Stomach (tissue), 9 donors: Measurements from ENCODE around the gene SPEN. TPM values are rescaled to one million over a fixed set of nuclear protein-coding genes. Genes with fewer than 3 reads are reported as not detected.
"Not testable (repeated sequence)": the region's sequence is repeated elsewhere in the genome, so short reads cannot be mapped to it uniquely, and the experiment has no call there.

Experiments used
- DNase-seq, 2 donors: peaks; one replicate each; pipeline versions ENCODE4 v3.0.0 to v3.0.0-alpha.2; 2013 to 2019
- H3K27ac ChIP-seq, 5 donors: fragments of 200-600 bp in 4 of 5; sonication (generic) in 4 of 5; one replicate each; pipeline ENCODE4 v1.5.1; 2013 to 2019; ENCODE audit warnings: mild to moderate bottlenecking in 1 of 5, moderate library complexity in 1 of 5
- H3K27me3 ChIP-seq, 3 donors: fragments of 200-600 bp; sonication (generic); one replicate each; pipeline ENCODE4 v1.5.1; 2017 to 2019; ENCODE audit warnings: mixed run types in 1 of 3
- H3K36me3 ChIP-seq, 4 donors: fragments of 200-600 bp; sonication (generic); 1 replicate in 3 of 4; 2 replicates in 1 of 4; pipeline ENCODE4 v1.5.1; 2016 to 2019
- H3K4me1 ChIP-seq, 4 donors: fragments of 200-600 bp; sonication (generic); one replicate each; pipeline ENCODE4 v1.5.1; 2016 to 2019
- H3K4me3 ChIP-seq, 4 donors: fragments of 200-600 bp; sonication (generic) in 3 of 4; one replicate each; pipeline ENCODE4 v1.5.1; 2016 to 2019; ENCODE audit warnings: mild to moderate bottlenecking in 1 of 4
- H3K9me3 ChIP-seq, 4 donors: fragments of 200-600 bp; sonication (generic); one replicate each; pipeline ENCODE4 v1.5.1; 2016 to 2019
- EP300 ChIP-seq: sonication (generic); formaldehyde crosslinking; IDR thresholded peaks from one replicate; pipeline ENCODE4 v1.6.1; 2017; ENCODE audit warnings: antibody characterized with exemption
- POLR2A ChIP-seq, 4 donors: fragments of 450-650 bp; IDR thresholded peaks; one replicate each; pipeline ENCODE4 v1.6.1; 2016; ENCODE audit warnings: antibody characterized with exemption in 4 of 4, control low read depth in 2 of 4, mild to moderate bottlenecking in 1 of 4, moderate library complexity in 1 of 4
- POLR2AphosphoS5 ChIP-seq, 3 donors: sonication (generic); formaldehyde crosslinking; IDR thresholded peaks; one replicate each; pipeline ENCODE4 v1.6.1; 2016; ENCODE audit warnings: antibody characterized with exemption in 3 of 3
- WGBS, 5 donors: extraction: QIAGEN DNeasy Blood & Tissue Kit in 3 of 5; methylation state at CpG; one replicate each; pipeline versions ENCODE4 v1.1.5 to v1.1.7; 2013 to 2018; 5-methylcytosine and 5-hydroxymethylcytosine counted together
- intact Hi-C: fragments of 100-400 bp; cut with DNase I; formaldehyde crosslinking; loops from one replicate; pipeline ENCODE4 v1.15.1; 2023; ENCODE audit warnings: low total_unique reads
- polyA plus RNA-seq, 3 donors: library from polyadenylated mRNA; stranded (reverse); fragments of 200-250 nt; gene quantifications; one replicate each; pipeline ENCODE4 v1.2.3, GENCODE V29; 2013
- total RNA-seq, 5 donors: library from RNA; depleted of rRNA; stranded (reverse); fragments of >200 nt; gene quantifications; one replicate each; pipeline versions ENCODE4 v1.1.0 to v1.2.3, GENCODE V29; 2014 to 2016
- TF ChIP-seq, protein P1 (sequence below), 7 experiments: fragments of 450-650 bp in 4 of 7; fragments of 200-600 bp in 3 of 7; sonication (generic) in 3 of 7; IDR thresholded peaks; one replicate each; pipeline ENCODE4 v1.5.1; 2016 to 2019; ENCODE audit warnings: antibody characterized with exemption in 7 of 7, control low read depth in 2 of 7, mild to moderate bottlenecking in 1 of 7
- donor health status: healthy with polysubstance abuse.
- donor health status: Bipolar disorder and iron deficiency.
- donor health status: healthy.

The SPEN gene
- total and polyA plus RNA-seq, 8 donors = 5.6 to 114 (median 28.8) TPM

DNA sequence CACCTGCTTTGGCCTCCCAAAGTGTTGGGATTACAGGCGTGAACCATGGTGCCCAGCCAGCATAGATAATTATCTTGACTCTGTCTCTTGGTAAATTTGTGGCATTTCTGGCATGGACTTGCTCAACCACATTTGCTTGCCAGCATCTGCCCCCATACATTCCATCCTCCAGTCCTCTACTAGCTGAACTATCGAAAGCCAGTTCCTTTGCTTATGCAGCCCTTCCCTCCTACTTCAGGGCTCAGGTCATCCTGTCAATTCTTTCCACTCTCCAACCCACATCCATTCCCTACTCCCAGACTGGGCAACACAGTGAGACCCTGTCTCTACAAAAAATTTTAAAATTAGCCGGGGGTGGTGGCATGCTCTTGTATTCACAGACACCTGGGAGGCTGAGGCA lies 27.0 kb upstream of the SPEN start:
- Histone ChIP-seq H3K27me3 (no peaks in the 10 kb centered on the region), H3K27ac (no peak overlapping the region), H3K4me3 (no peak overlapping the region), H3K4me1 (peaks cover 0 to 7% (median 3%) of the 10 kb centered on the region in 4 donors), H3K36me3 (peaks cover 0 to 5% (median 0%) of the 10 kb centered on the region in 4 donors), H3K9me3 (no peaks in the 10 kb centered on the region)
- no peak for DNase-seq
- WGBS, 5 donors = 87 to 93% (median 91%) methylated on average over 3 of the region's 3 CpGs
- intact Hi-C loops = no loop called here
- TF ChIP-seq, protein P1, sequence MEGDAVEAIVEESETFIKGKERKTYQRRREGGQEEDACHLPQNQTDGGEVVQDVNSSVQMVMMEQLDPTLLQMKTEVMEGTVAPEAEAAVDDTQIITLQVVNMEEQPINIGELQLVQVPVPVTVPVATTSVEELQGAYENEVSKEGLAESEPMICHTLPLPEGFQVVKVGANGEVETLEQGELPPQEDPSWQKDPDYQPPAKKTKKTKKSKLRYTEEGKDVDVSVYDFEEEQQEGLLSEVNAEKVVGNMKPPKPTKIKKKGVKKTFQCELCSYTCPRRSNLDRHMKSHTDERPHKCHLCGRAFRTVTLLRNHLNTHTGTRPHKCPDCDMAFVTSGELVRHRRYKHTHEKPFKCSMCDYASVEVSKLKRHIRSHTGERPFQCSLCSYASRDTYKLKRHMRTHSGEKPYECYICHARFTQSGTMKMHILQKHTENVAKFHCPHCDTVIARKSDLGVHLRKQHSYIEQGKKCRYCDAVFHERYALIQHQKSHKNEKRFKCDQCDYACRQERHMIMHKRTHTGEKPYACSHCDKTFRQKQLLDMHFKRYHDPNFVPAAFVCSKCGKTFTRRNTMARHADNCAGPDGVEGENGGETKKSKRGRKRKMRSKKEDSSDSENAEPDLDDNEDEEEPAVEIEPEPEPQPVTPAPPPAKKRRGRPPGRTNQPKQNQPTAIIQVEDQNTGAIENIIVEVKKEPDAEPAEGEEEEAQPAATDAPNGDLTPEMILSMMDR (IDR thresholded peaks at IDR 0.05) = no peak
- TF ChIP-seq EP300 = no peak

DNA sequence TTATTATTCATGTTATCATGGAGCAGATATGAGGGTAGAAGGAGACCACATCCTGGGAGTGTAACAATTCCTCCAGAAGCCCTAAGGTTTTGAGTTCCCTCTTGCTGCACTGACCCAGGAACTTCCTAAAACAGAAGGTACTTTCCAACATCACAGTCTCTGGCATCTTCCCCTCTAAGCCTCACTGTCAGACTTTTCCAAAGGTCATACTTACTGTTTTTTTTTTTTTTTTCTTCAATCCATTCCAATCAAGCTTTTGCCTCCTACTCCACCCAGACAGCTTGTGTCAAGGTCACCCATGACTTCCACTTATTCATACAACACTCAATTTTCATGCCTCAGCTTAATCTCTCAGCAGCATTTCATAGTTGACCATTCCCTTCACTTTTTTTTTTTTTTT lies 21.7 kb upstream of the SPEN start:
- TF ChIP-seq, protein P1 (IDR thresholded peaks at IDR 0.05) = no peak
- Histone ChIP-seq H3K4me3 (no peak overlapping the region), H3K36me3 (no peaks in the 10 kb centered on the region), H3K27me3 (no peaks in the 10 kb centered on the region), H3K9me3 (no peaks in the 10 kb centered on the region), H3K4me1 (peaks cover 0 to 35% (median 1%) of the 10 kb centered on the region in 4 donors), H3K27ac (peak overlapping the region in 1 of 5 donors; percentile 31)
- intact Hi-C loops = no loop called here
- DNase-seq = peak in 1 of 2 donors; percentile 32

DNA sequence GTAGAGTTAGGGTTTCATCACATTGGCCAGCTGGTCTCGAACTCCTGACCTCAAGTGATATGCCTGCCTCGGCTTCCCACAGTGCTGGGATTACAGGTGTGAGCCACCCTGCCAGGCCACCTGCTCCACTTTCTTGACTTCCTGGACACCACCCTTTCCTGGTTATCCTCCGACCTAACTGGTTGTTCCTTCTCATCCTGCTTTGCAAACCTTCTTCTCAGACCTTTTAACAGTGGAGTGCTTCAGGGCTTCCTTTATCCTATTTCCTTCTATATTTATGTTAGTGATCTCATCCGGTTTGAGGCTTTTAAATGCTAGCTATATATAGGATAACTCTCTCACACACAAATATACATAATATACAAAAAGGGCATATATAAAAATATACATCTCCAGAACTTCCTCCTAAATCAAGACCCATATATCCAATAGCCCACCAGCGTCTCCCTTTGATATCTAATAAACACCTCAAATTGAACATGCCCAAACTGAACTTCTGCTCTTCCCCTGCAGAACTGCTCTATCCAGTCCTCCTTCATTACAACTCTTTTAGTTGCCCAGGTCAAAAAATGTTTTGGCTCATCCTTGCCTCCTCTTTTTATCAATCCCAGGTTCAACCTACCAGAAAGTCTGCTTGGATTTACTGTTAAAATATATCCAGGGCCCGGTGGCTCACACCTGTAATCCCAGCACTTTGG lies 20.5 kb upstream of the SPEN start:
- 77 to 92% (median 80%) methylated on average over 6 of the region's 6 CpGs for WGBS, 5 donors
- no peak overlapping the region for H3K27ac ChIP-seq
- TF ChIP-seq, protein P1 (IDR thresholded peaks at IDR 0.05) = no peak
- TF ChIP-seq POLR2AphosphoS5 (IDR thresholded peaks at IDR 0.05) = no peak
- TF ChIP-seq EP300 = no peak
- no peak for TF ChIP-seq POLR2A (IDR thresholded peaks at IDR 0.05)

DNA sequence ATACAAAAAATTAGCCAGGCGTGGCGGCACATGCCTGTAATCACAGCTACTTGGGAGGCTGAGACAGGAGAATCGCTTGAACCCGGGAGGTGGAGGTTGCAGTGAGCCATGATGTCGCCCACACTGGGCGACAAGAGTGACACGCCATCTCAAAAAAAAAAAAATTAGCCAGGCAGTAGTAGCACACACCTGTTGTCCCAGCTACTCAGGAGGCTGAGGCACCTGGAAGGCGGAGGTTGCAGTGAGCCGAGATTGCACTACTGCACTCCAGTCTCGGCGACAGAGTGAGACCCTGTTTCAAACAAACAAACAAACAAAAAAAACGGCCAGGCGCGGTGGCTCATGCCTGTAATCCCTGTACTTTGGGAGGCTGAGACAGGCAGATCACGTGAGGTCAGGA lies 19.9 kb upstream of the SPEN start:
- intact Hi-C loops, DNase-seq, H3K27ac ChIP-seq, H3K36me3 ChIP-seq, H3K4me3 ChIP-seq, H3K9me3 ChIP-seq, H3K27me3 ChIP-seq: not testable (repeated sequence)
- peaks cover 3 to 49% (median 11%) of the 10 kb centered on the region in 4 donors for H3K4me1 ChIP-seq
- 89 to 97% (median 95%) methylated on average over 15 of the region's 15 CpGs for WGBS, 5 donors

More for the DNA sequence above, 20.5 kb upstream of the SPEN start:
- no peaks in the 10 kb centered on the region for H3K36me3 ChIP-seq
- no peaks in the 10 kb centered on the region for H3K9me3 ChIP-seq
- intact Hi-C loops = no loop called here
- no peaks in the 10 kb centered on the region for H3K27me3 ChIP-seq
- no peak for DNase-seq
- H3K4me1 ChIP-seq = peaks cover 0 to 42% (median 5%) of the 10 kb centered on the region in 4 donors
- no peak overlapping the region for H3K4me3 ChIP-seq

DNA sequence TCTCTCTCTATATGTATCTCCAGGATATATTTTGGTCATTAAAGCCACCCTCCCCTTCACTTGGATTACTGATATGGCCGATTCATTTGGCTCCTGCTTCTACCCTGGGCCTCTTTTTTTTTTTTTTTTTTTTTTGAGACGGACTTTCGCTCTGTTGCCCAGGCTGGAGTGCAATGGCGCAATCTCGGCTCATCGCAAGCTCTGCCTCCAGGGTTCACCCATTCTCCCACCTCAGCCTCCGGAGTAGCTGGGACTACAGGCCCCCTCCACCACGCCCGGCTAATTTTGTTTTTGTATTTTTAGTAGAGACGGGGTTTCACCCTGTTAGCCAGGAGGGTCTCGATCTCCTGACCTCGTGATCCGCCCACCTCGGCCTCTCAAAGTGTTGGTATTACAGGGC lies 18.6 kb upstream of the SPEN start:
- H3K4me1 ChIP-seq = peaks cover 3 to 56% (median 18%) of the 10 kb centered on the region in 4 donors
- H3K27me3 ChIP-seq, H3K27ac ChIP-seq, H3K4me3 ChIP-seq, DNase-seq, H3K9me3 ChIP-seq, H3K36me3 ChIP-seq, intact Hi-C loops: not testable (repeated sequence)
- WGBS, 5 donors = 80 to 94% (median 92%) methylated on average over 14 of the region's 14 CpGs
